ENCODE data around the gene BTLA. TPM values are rescaled to one million over a fixed set of nuclear protein-coding genes. Genes with fewer than 3 reads are reported as not detected.

Gene BTLA
- total RNA-seq, 2 donors from 2014 or later, result not detected

GRCh38 chr3:112503304-112503972, 4.2 kb upstream of the BTLA start:
- H3K4me3 Mint-ChIP-seq, result no peak overlapping the region
- peaks cover 11% of the 10 kb centered on the region for H3K36me3 Mint-ChIP-seq (ENCODE audit: low read depth)
- Histone ChIP-seq H3K9ac (ENCODE audit: extremely low read depth, low read length, poor library complexity, severe bottlenecking) (no peak overlapping the region), H3K4me3 (ENCODE audit: low read length) (no peak overlapping the region), H3K4me1 (ENCODE audit: control insufficient read depth, insufficient read depth, low read length) (no peaks in the 10 kb centered on the region), H3K9me3 (ENCODE audit: control insufficient read depth, low read length) (peaks cover 3% of the 10 kb centered on the region), H3K27ac (ENCODE audit: low read depth, low read length) (no peak overlapping the region), H3K36me3 (ENCODE audit: control insufficient read depth, insufficient read depth, low read length) (no peaks in the 10 kb centered on the region), H3K27me3 (ENCODE audit: control insufficient read depth, insufficient read depth, low read length, poor library complexity, severe bottlenecking) (no peaks in the 10 kb centered on the region)
- 87 to 92% methylated on average over 4 of the region's 4 CpGs for WGBS, 2 experiments (ENCODE audit: insufficient coverage in 1 of 2, insufficient read length in 1 of 2)
- TF ChIP-seq CTCF (conservative IDR thresholded peaks at IDR 0.05), result no peak
- H3K27ac Mint-ChIP-seq, result no peak overlapping the region
- no peaks in the 10 kb centered on the region for H3K4me1 Mint-ChIP-seq
- H3K9me3 Mint-ChIP-seq, result peaks cover 6% of the 10 kb centered on the region
- no peaks in the 10 kb centered on the region for H3K27me3 Mint-ChIP-seq (ENCODE audit: insufficient read depth)
- no peak for DNase-seq

- DNase-seq, result no peak
- no peak overlapping the region for H3K27ac ChIP-seq (ENCODE audit: low read depth, low read length)
- no peaks in the 10 kb centered on the region for H3K9me3 ChIP-seq (ENCODE audit: control insufficient read depth, low read length)
- Mint-ChIP-seq H3K4me3 (no peak overlapping the region), H3K9me3 (no peaks in the 10 kb centered on the region), H3K36me3 (ENCODE audit: low read depth) (no peaks in the 10 kb centered on the region), H3K27me3 (ENCODE audit: insufficient read depth) (no peaks in the 10 kb centered on the region), H3K27ac (no peak overlapping the region), H3K4me1 (no peaks in the 10 kb centered on the region)
- TF ChIP-seq CTCF (conservative IDR thresholded peaks at IDR 0.05), result no peak
- no peaks in the 10 kb centered on the region for H3K4me1 ChIP-seq (ENCODE audit: control insufficient read depth, insufficient read depth, low read length)
- no peak overlapping the region for H3K4me3 ChIP-seq (ENCODE audit: low read length)
- no peaks in the 10 kb centered on the region for H3K27me3 ChIP-seq (ENCODE audit: control insufficient read depth, insufficient read depth, low read length, poor library complexity, severe bottlenecking)
- H3K9ac ChIP-seq (ENCODE audit: extremely low read depth, low read length, poor library complexity, severe bottlenecking), result no peak overlapping the region
- no peaks in the 10 kb centered on the region for H3K36me3 ChIP-seq (ENCODE audit: control insufficient read depth, insufficient read depth, low read length)
- WGBS, 2 experiments (ENCODE audit: insufficient coverage in 1 of 2, insufficient read length in 1 of 2), result no CpG with 5 or more reads among the region's 2 CpGs
These were observed 1.3 kb upstream of the BTLA start for GRCh38 chr3:112500621-112501020.

GRCh38 chr3:112497897-112498548, 1.2 kb downstream of the BTLA start:
- H3K4me3 ChIP-seq (ENCODE audit: low read length), result no peak overlapping the region
- Mint-ChIP-seq H3K9me3 (peaks cover 11% of the 10 kb centered on the region), H3K4me3 (no peak overlapping the region), H3K27me3 (ENCODE audit: insufficient read depth) (no peaks in the 10 kb centered on the region), H3K4me1 (no peaks in the 10 kb centered on the region), H3K36me3 (ENCODE audit: low read depth) (peaks cover 8% of the 10 kb centered on the region), H3K27ac (no peak overlapping the region)
- no peaks in the 10 kb centered on the region for H3K27me3 ChIP-seq (ENCODE audit: control insufficient read depth, insufficient read depth, low read length, poor library complexity, severe bottlenecking)
- 91 to 93% methylated on average over 8 to 11 of the region's 11 CpGs for WGBS, 2 experiments (ENCODE audit: insufficient coverage in 1 of 2, insufficient read length in 1 of 2)
- H3K27ac ChIP-seq (ENCODE audit: low read depth, low read length), result no peak overlapping the region
- no peak for TF ChIP-seq CTCF (conservative IDR thresholded peaks at IDR 0.05)
- no peaks in the 10 kb centered on the region for H3K9me3 ChIP-seq (ENCODE audit: control insufficient read depth, low read length)
- no peak overlapping the region for H3K9ac ChIP-seq (ENCODE audit: extremely low read depth, low read length, poor library complexity, severe bottlenecking)
- H3K4me1 ChIP-seq (ENCODE audit: control insufficient read depth, insufficient read depth, low read length), result no peaks in the 10 kb centered on the region
- no peak for DNase-seq
- no peaks in the 10 kb centered on the region for H3K36me3 ChIP-seq (ENCODE audit: control insufficient read depth, insufficient read depth, low read length)

Measured in endodermal cell (in vitro differentiated cells).